Neuron (in vitro differentiated cells): ENCODE measurements around the gene RAP1B.
"Not testable (repeated sequence)": the region's sequence is repeated elsewhere in the genome, so short reads cannot be mapped to it uniquely, and the experiment has no call there.

Experiments used
- H2AFZ ChIP-seq: one replicate; pipeline ENCODE4 v1.6.1; 2013; ENCODE audit warnings: low read depth, mild to moderate bottlenecking, inconsistent platforms, low read length, moderate library complexity
- H3K27me3 ChIP-seq: one replicate; pipeline ENCODE4 v1.6.1; 2013; ENCODE audit warnings: low read length; ENCODE audit not compliant: insufficient read depth
- H3K36me3 ChIP-seq: one replicate; pipeline ENCODE4 v1.6.1; 2013; ENCODE audit warnings: low read length; ENCODE audit not compliant: insufficient read depth
- H3K4me1 ChIP-seq: one replicate; pipeline ENCODE4 v1.6.1; 2013; ENCODE audit warnings: low read length; ENCODE audit not compliant: insufficient read depth
- H3K4me3 ChIP-seq: 2 replicates; pipeline ENCODE4 v1.5.1; 2013; ENCODE audit warnings: mild to moderate bottlenecking, low read length, moderate library complexity
- H3K9me3 ChIP-seq: one replicate; pipeline ENCODE4 v1.6.1; 2013; ENCODE audit warnings: low read length

Gene RAP1B

GRCh38 chr12:68630050-68630449 is 19.4 kb downstream of the RAP1B start:
- Histone ChIP-seq H3K36me3 (peaks cover 12% of the 10 kb centered on the region), H3K27me3 (no peaks in the 10 kb centered on the region), H3K9me3 (peaks cover 11% of the 10 kb centered on the region), H3K4me3 (no peak overlapping the region), H3K4me1 (no peaks in the 10 kb centered on the region), H2AFZ (no peak overlapping the region)

DNA sequence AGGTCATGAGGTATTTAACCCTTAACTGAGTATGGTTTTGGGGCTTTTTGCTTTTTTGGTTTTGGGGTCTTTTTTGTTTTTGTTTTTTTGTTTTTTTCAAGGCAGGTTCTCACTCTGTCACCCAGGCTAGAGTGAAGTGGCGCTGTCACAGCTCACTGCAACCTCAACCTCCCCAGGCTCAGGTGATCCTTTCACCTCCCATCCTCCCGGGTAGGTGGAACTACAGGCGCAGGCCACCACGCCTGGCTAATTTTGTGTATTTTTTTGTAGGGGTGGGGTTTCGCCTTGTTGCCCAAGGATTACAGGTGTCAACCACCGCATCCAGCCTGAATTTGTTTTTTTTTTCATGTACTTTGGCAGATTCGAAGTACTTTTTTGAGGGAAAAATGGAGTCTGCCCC is 19.9 kb downstream of the RAP1B start:
- Histone ChIP-seq H3K4me1 (no peaks in the 10 kb centered on the region), H3K27me3 (no peaks in the 10 kb centered on the region), H3K36me3 (peaks cover 9% of the 10 kb centered on the region), H2AFZ (no peak overlapping the region), H3K9me3 (peaks cover 9% of the 10 kb centered on the region), H3K4me3 (no peak overlapping the region)

GRCh38 chr12:68631227-68631626 is 20.5 kb downstream of the RAP1B start:
- Histone ChIP-seq H3K27me3 (no peaks in the 10 kb centered on the region), H3K9me3 (peaks cover 8% of the 10 kb centered on the region), H2AFZ (no peak overlapping the region), H3K36me3 (peaks cover 6% of the 10 kb centered on the region), H3K4me3 (no peak overlapping the region), H3K4me1 (no peaks in the 10 kb centered on the region)

- Histone ChIP-seq H3K4me3 (no peak overlapping the region), H3K36me3 (no peaks in the 10 kb centered on the region), H2AFZ (no peak overlapping the region), H3K4me1 (no peaks in the 10 kb centered on the region), H3K9me3 (peaks cover 4% of the 10 kb centered on the region), H3K27me3 (no peaks in the 10 kb centered on the region)
Observed at GRCh38 chr12:68632486-68632885, 21.8 kb downstream of the RAP1B start.

DNA sequence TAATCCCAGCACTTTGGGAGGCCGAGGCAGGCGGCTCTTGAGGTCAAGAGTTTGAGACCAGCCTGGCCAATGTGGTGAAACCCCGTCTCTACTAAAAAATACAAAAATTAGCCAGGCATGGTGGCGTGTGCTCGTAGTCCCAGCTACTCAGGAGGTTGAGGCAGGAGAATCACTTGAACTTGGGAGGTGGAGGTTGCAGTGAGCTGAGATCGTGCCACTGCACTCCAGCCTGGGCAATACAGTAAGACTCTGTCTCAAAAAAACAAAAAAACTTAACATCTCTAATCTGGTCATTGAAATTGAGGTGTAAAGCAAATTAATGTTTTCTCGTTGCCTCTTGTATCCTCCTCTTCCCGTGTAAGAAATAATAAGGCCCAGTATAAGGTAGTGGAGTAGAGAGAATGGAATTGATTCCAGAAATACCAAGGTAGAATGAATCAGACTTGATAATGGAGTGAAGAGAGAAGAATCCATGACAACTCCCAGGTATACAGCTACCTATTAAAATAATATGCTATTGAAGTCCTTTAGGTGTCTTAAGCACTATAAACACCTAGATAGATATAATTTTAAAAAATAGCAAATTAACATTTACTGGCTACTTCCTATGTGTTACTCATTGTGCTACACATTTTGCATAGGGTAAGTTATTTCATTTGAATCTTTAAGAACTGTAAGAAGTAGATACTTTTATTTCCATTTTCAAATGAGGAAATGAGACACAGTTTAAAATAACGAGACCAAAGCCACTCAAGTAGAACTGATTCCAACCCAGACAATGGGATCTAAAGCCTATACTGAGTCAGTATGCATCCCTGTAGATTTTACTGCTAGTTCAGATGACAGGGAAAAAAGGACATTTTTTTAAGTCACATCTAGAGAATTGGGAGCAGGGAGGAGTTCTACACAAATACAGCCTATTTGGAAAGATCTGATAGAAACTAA is 23.2 kb downstream of the RAP1B start:
- H3K9me3 ChIP-seq: no peaks in the 10 kb centered on the region
- H3K36me3 ChIP-seq: no peaks in the 10 kb centered on the region
- no peaks in the 10 kb centered on the region for H3K4me1 ChIP-seq
- H3K4me3 ChIP-seq: no peak overlapping the region
- no peaks in the 10 kb centered on the region for H3K27me3 ChIP-seq
- no peak overlapping the region for H2AFZ ChIP-seq

DNA sequence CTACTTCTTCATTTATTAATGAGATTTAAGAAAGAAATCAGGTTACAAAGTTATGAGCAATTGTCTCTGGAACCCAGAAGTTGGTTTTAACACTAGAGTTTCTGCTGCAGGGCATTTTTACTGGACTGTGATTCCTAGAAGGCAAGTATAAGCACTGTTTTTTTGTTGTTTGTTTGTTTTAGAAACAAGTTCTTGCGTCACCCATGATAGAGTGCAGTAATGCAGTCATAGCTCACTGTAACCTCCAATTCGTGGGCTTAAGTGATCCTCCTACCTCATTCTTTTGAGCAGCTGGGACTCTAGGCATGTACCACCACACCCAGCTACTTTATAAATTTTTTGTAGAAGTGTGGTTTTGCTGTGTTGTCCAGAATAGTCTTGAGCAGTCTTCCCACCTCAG is 25.6 kb downstream of the RAP1B start:
- no peak overlapping the region for H2AFZ ChIP-seq
- no peaks in the 10 kb centered on the region for H3K4me1 ChIP-seq
- no peaks in the 10 kb centered on the region for H3K36me3 ChIP-seq
- no peak overlapping the region for H3K4me3 ChIP-seq
- H3K9me3 ChIP-seq: no peaks in the 10 kb centered on the region
- H3K27me3 ChIP-seq: no peaks in the 10 kb centered on the region

DNA sequence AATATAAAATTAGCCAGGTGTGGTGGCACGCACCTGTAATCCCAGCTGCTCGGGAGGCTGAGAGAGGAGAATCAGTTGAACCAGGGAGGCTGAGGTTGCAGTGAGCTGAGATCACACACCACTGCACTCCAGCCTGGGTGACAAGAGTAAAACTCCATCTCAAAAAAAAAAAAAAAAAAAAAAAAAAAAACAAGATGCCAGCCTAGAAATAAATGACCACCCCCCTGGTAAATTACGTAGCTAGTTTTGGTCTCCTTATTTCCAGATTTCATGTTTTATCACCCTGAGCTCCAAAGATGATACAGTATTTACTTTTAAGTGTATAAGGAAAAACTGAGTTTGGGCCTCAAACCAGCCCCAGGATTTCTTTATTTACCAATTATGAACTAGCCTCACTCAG is 26.7 kb downstream of the RAP1B start:
- H3K27me3 ChIP-seq, H3K4me3 ChIP-seq, H3K36me3 ChIP-seq, H3K9me3 ChIP-seq, H2AFZ ChIP-seq, H3K4me1 ChIP-seq: not testable (repeated sequence)

DNA sequence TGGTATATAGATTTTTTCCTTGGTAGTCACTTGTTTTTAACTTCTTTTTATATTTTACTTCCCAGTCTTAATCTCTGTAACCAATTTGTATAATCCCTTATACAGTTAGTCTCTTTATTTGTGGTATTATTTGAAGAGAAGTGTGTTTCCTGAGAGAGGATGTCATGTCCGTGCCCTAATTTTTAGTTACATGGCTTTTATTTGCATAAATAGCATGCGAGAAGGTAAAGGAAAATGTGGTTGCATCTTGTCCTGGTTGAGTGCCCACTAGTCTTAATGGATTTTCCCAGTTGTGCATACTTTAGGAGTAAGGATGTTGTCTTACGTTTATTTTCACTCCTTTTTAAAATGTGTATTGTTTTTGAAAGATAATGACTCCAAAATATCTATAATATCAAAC is 27.5 kb downstream of the RAP1B start:
- no peaks in the 10 kb centered on the region for H3K4me1 ChIP-seq
- no peaks in the 10 kb centered on the region for H3K27me3 ChIP-seq
- no peak overlapping the region for H3K4me3 ChIP-seq
- H3K36me3 ChIP-seq: peaks cover 6% of the 10 kb centered on the region
- no peak overlapping the region for H2AFZ ChIP-seq
- H3K9me3 ChIP-seq: no peaks in the 10 kb centered on the region

DNA sequence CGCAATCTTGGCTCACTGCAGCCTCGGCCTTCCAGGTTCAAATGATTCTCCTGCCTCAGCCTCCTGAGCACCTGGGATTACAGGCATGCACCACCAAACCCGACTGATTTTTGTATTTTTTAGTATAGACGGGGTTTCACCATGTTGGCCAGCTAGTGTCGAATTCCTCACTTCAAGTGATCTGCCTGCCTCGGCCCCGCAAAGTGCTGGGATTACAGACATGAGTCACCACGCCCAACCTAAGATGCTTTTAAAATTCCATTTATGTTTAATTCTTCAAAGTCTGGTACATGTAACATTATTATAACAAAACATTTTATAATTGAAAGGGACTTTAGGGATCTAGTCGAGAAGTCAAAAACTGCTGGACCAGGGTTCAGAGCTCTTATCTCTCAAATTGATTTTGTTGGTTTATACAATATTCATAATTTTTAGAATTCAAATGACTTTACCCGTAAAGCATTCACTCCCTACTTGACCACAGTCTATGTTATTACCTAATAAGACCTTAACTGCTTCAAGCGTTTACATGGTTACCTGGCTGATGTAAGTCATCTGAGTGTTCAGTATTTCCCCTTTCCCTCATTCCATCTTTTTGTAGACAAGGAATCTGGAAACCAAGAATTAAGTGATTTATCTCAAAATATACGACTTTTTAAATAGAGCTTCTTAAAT is 28.2 kb downstream of the RAP1B start:
- Histone ChIP-seq H2AFZ (no peak overlapping the region), H3K27me3 (no peaks in the 10 kb centered on the region), H3K9me3 (no peaks in the 10 kb centered on the region)

DNA sequence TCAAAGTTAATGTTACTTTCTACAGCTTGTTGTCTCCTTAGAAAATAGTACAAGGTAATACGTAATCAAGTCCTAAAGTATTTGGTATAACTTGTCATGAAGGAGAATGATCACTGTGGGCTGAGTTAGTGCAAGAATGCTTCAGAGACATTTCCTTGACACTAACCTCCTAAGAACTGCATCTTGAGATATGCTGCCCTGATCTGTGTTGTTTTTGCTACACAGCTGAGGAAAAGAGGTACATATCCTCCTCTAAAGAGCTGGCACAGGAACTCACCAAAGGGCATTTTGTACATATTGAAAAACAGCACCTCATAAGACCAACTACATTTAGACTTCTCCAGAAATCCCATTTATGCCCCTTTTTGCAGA is 28.7 kb downstream of the RAP1B start:
- no peak overlapping the region for H2AFZ ChIP-seq
- no peak overlapping the region for H3K4me3 ChIP-seq
- H3K9me3 ChIP-seq: no peaks in the 10 kb centered on the region
- no peaks in the 10 kb centered on the region for H3K27me3 ChIP-seq
- H3K4me1 ChIP-seq: no peaks in the 10 kb centered on the region
- H3K36me3 ChIP-seq: peaks cover 6% of the 10 kb centered on the region

More for the DNA sequence above, 28.2 kb downstream of the RAP1B start:
- no peak overlapping the region for H3K4me3 ChIP-seq
- no peaks in the 10 kb centered on the region for H3K4me1 ChIP-seq
- peaks cover 6% of the 10 kb centered on the region for H3K36me3 ChIP-seq

GRCh38 chr12:68641138-68641537 is 30.4 kb downstream of the RAP1B start:
- no peaks in the 10 kb centered on the region for H3K27me3 ChIP-seq
- H3K4me3 ChIP-seq: no peak overlapping the region

DNA sequence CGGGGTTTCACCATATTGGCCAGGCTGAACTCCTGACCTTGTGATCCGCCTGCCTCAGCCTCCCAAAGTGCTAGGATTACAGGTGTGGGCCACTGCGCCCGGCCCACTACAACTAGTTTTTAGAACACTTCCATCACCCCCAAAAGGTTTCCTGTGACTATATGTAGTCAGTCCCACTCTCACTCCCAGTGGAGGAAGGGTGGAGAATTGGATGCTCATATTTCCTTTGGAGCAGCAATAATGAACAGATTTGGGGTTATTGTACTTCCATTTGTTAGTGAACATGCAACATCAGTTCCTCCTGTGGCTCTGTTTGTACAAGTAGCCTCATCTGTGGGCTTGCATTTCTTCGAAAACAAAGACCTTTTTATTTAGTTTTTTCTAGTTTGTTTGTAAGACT is 35.8 kb downstream of the RAP1B start:
- Histone ChIP-seq H2AFZ (no peak overlapping the region), H3K4me1 (no peaks in the 10 kb centered on the region), H3K4me3 (no peak overlapping the region), H3K36me3 (peaks cover 23% of the 10 kb centered on the region), H3K27me3 (no peaks in the 10 kb centered on the region), H3K9me3 (no peaks in the 10 kb centered on the region)

More at GRCh38 chr12:68641138-68641537, 30.4 kb downstream of the RAP1B start:
- H3K4me1 ChIP-seq: no peaks in the 10 kb centered on the region
- H3K9me3 ChIP-seq: no peaks in the 10 kb centered on the region
- peaks cover 8% of the 10 kb centered on the region for H3K36me3 ChIP-seq
- no peak overlapping the region for H2AFZ ChIP-seq

DNA sequence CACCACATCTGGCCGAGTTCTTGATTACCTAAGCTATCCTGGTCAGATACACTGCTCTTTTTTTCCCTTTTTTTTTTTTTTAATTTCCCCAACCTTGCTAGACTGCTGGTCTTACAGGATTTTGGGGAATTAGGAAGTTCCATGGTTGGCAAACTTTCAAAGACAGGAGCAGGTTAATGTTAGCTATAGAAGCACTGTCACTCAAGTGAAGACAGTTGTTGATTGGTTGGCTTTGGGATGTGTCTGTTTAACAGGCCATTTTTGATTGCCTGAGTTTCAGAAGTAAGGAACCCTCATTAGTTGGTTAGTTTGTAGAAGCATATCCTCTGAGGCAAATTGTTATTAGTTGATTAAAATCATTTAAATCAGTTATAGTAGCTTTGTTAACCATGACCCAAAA is 36.8 kb downstream of the RAP1B start:
- no peaks in the 10 kb centered on the region for H3K9me3 ChIP-seq
- peaks cover 27% of the 10 kb centered on the region for H3K36me3 ChIP-seq
- H2AFZ ChIP-seq: no peak overlapping the region
- H3K4me3 ChIP-seq: no peak overlapping the region
- H3K4me1 ChIP-seq: no peaks in the 10 kb centered on the region
- H3K27me3 ChIP-seq: no peaks in the 10 kb centered on the region
